Upper lobe of left lung (tissue), 6 donors: ENCODE measurements around the gene APOL2. TPM values are rescaled to one million over a fixed set of nuclear protein-coding genes. Genes with fewer than 3 reads are reported as not detected.

ENCODE experiments used
- ATAC-seq, 2 donors: fragments of 200-7000 bp; cut with Tn5 transposase; one replicate each; pipeline ENCODE4 v1.9.1; 2022; ENCODE audit warnings: mild to moderate bottlenecking in 2 of 2, moderate library complexity in 2 of 2; ENCODE audit not compliant: low FRiP score in 2 of 2
- DNase-seq, 2 donors: peaks; one replicate each; pipeline ENCODE4 v3.0.0-alpha.2; 2019 to 2020
- H3K27ac ChIP-seq, 4 donors: fragments of 200-600 bp; sonication (generic); one replicate each; pipeline ENCODE4 v1.5.1; 2016 to 2019
- H3K27me3 ChIP-seq, 4 donors: fragments of 200-600 bp; sonication (generic); one replicate each; pipeline ENCODE4 v1.5.1; 2017 to 2019
- H3K36me3 ChIP-seq, 4 donors: fragments of 200-600 bp; sonication (generic); one replicate each; pipeline ENCODE4 v1.5.1; 2016 to 2019
- H3K4me1 ChIP-seq, 4 donors: fragments of 200-600 bp; sonication (generic); one replicate each; pipeline ENCODE4 v1.5.1; 2018 to 2019
- H3K4me3 ChIP-seq, 4 donors: fragments of 200-600 bp; sonication (generic); one replicate each; pipeline ENCODE4 v1.5.1; 2017 to 2019; ENCODE audit warnings: mild to moderate bottlenecking in 2 of 4, moderate library complexity in 1 of 4
- H3K9me3 ChIP-seq, 4 donors: fragments of 200-600 bp; sonication (generic); one replicate each; pipeline ENCODE4 v1.5.1; 2018 to 2019
- CTCF ChIP-seq, 6 experiments: fragments of 450-650 bp in 4 of 6; fragments of 200-600 bp in 2 of 6; sonication (generic) in 2 of 6; IDR thresholded peaks; one replicate each; pipeline ENCODE4 v1.5.1; 2016 to 2019; ENCODE audit warnings: antibody characterized with exemption in 6 of 6
- EP300 ChIP-seq, 4 donors: sonication (generic); formaldehyde crosslinking; IDR thresholded peaks; one replicate each; pipeline ENCODE4 v1.5.1; 2017; ENCODE audit warnings: antibody characterized with exemption in 4 of 4, control low read depth in 2 of 4
- POLR2A ChIP-seq, 4 donors: fragments of 450-650 bp; IDR thresholded peaks; one replicate each; pipeline ENCODE4 v1.5.1; 2016 to 2017; ENCODE audit warnings: antibody characterized with exemption in 4 of 4, mild to moderate bottlenecking in 2 of 4
- POLR2AphosphoS5 ChIP-seq, 2 donors: sonication (generic); formaldehyde crosslinking; IDR thresholded peaks; one replicate each; pipeline ENCODE4 v1.5.1; 2017; ENCODE audit warnings: antibody characterized with exemption in 2 of 2
- WGBS, 2 donors: methylation state at CpG; one replicate each; pipeline ENCODE4 v1.1.5; 2017 to 2018; 5-methylcytosine and 5-hydroxymethylcytosine counted together
- total RNA-seq, 6 donors: library from RNA; depleted of rRNA in 4 of 6; stranded (reverse); fragments of >200 nt in 4 of 6; gene quantifications; one replicate each; pipeline versions ENCODE4 v1.1.0 to v1.2.1, GENCODE V29; 2016 to 2021
- donor health status: DM: no; HTN: no; CAD: no; lungs with moderate emphysema.
- donor health status: DM: no; HTN: yes; CAD: no; lungs with severe emphysema.

Gene APOL2
- total RNA-seq, 6 donors from 2014 or later: 32.8 to 76.5 (median 52.6) TPM

GRCh38 chr22:36196254-36197064, 42.9 kb downstream of the APOL2 start:
- DNase-seq: no peak
- H3K4me1 ChIP-seq: peaks cover 22 to 32% (median 26%) of the 10 kb centered on the region in 4 donors
- TF ChIP-seq EP300 (IDR thresholded peaks at IDR 0.05) (no peak), CTCF (IDR thresholded peaks at IDR 0.05) (no peak), POLR2AphosphoS5 (IDR thresholded peaks at IDR 0.05) (no peak), POLR2A (IDR thresholded peaks at IDR 0.05) (no peak)
- no peaks in the 10 kb centered on the region for H3K27me3 ChIP-seq
- WGBS, 2 donors: 55 to 70% methylated on average over 6 of the region's 6 CpGs
- no peak for ATAC-seq
- no peak overlapping the region for H3K4me3 ChIP-seq
- no peaks in the 10 kb centered on the region for H3K9me3 ChIP-seq
- H3K36me3 ChIP-seq: no peaks in the 10 kb centered on the region
- H3K27ac ChIP-seq: peak overlapping the region in 3 of 4 donors; percentile 17 to 47 (median 38)

GRCh38 chr22:36194971-36195370, 44.4 kb downstream of the APOL2 start:
- peak; percentile 68 to 77 for ATAC-seq
- TF ChIP-seq POLR2A (IDR thresholded peaks at IDR 0.05) (no peak), EP300 (IDR thresholded peaks at IDR 0.05) (no peak), CTCF (IDR thresholded peaks at IDR 0.05) (peak; percentile 52 to 80 (median 66))
- Histone ChIP-seq H3K36me3 (no peaks in the 10 kb centered on the region), H3K27ac (no peak overlapping the region), H3K4me3 (no peak overlapping the region), H3K4me1 (peaks cover 22 to 32% (median 24%) of the 10 kb centered on the region in 4 donors), H3K27me3 (no peaks in the 10 kb centered on the region), H3K9me3 (no peaks in the 10 kb centered on the region)
- DNase-seq: peak in 1 of 2 donors; percentile 66
- 40 to 41% methylated on average over 5 of the region's 5 CpGs for WGBS, 2 donors

- Histone ChIP-seq H3K27ac (no peak overlapping the region), H3K27me3 (no peaks in the 10 kb centered on the region), H3K4me1 (peaks cover 22 to 31% (median 23%) of the 10 kb centered on the region in 4 donors), H3K36me3 (no peaks in the 10 kb centered on the region), H3K4me3 (no peak overlapping the region), H3K9me3 (no peaks in the 10 kb centered on the region)
- no peak for DNase-seq
- no peak for ATAC-seq
- 86 to 95% methylated on average over 2 of the region's 2 CpGs for WGBS, 2 donors
- no peak for TF ChIP-seq POLR2A (IDR thresholded peaks at IDR 0.05)
- TF ChIP-seq EP300 (IDR thresholded peaks at IDR 0.05): no peak
Measured at GRCh38 chr22:36194385-36194784, 44.9 kb downstream of the APOL2 start.

- H3K36me3 ChIP-seq: no peaks in the 10 kb centered on the region
- H3K27me3 ChIP-seq: no peaks in the 10 kb centered on the region
- no peaks in the 10 kb centered on the region for H3K9me3 ChIP-seq
- 60 to 86% methylated on average over 3 of the region's 3 CpGs for WGBS, 2 donors
- no peak overlapping the region for H3K27ac ChIP-seq
- H3K4me3 ChIP-seq: no peak overlapping the region
- no peak for TF ChIP-seq POLR2AphosphoS5 (IDR thresholded peaks at IDR 0.05)
- no peak for TF ChIP-seq CTCF (IDR thresholded peaks at IDR 0.05)
- no peak for TF ChIP-seq EP300 (IDR thresholded peaks at IDR 0.05)
- TF ChIP-seq POLR2A (IDR thresholded peaks at IDR 0.05): no peak
- ATAC-seq: no peak
- peaks cover 16 to 23% (median 21%) of the 10 kb centered on the region in 4 donors for H3K4me1 ChIP-seq
- DNase-seq: no peak
Measured at GRCh38 chr22:36193577-36193976, 45.8 kb downstream of the APOL2 start.

GRCh38 chr22:36193171-36193570, 46.2 kb downstream of the APOL2 start:
- TF ChIP-seq EP300 (IDR thresholded peaks at IDR 0.05): no peak
- no peak for TF ChIP-seq POLR2A (IDR thresholded peaks at IDR 0.05)
- no peak for TF ChIP-seq POLR2AphosphoS5 (IDR thresholded peaks at IDR 0.05)
- TF ChIP-seq CTCF (IDR thresholded peaks at IDR 0.05): no peak
- 80 to 90% methylated on average over 2 to 3 of the region's 3 CpGs for WGBS, 2 donors
- Histone ChIP-seq H3K27ac (no peak overlapping the region), H3K36me3 (no peaks in the 10 kb centered on the region), H3K27me3 (no peaks in the 10 kb centered on the region), H3K4me3 (no peak overlapping the region), H3K4me1 (peaks cover 16 to 22% (median 20%) of the 10 kb centered on the region in 4 donors), H3K9me3 (no peaks in the 10 kb centered on the region)
- ATAC-seq (no peak), DNase-seq (no peak)
